Measurements from ENCODE around the gene GPR156.

GPR156 gene

DNA sequence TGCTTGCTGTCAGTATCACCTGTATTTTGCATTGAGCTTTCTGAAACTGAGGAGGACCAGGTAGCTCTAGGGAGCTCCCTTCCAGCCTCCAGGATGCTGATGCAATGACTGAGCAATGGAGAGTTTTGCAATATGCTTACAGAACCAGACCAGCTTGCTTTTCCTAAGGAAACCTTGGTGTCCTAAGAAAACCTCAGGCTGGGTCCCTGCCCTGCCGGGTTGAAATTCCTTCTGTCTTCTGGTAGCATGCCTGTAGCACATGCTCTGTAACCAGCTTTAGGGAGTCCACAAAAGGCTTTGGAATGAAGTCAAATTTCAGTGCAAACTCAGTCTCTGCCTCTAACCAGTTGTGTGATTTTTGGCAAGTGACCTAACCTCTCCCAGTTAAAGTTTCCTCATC lies 125.0 kb downstream of the GPR156 start:
- no peaks in the 10 kb centered on the region for H3K36me3 ChIP-seq (replicated peaks; ENCODE audit: insufficient read depth, low read length)
- H2AFZ ChIP-seq (ENCODE audit: low read length), result peak overlapping the region; percentile 29; the same call in 1 of the 2 replicates
- no peak overlapping the region for H3K4me2 ChIP-seq (ENCODE audit: low read depth, low read length)
- no peak overlapping the region for H3K4me3 ChIP-seq (ENCODE audit: low read length)
- H3K9ac ChIP-seq (ENCODE audit: low read length), result no peak overlapping the region
- no peaks in the 10 kb centered on the region for H3K27me3 ChIP-seq (replicated peaks; ENCODE audit: insufficient read depth, low read length)
- H3K9me2 ChIP-seq (replicated peaks; ENCODE audit: insufficient read depth, low read length), result no peaks in the 10 kb centered on the region
- TF ChIP-seq, protein P1, sequence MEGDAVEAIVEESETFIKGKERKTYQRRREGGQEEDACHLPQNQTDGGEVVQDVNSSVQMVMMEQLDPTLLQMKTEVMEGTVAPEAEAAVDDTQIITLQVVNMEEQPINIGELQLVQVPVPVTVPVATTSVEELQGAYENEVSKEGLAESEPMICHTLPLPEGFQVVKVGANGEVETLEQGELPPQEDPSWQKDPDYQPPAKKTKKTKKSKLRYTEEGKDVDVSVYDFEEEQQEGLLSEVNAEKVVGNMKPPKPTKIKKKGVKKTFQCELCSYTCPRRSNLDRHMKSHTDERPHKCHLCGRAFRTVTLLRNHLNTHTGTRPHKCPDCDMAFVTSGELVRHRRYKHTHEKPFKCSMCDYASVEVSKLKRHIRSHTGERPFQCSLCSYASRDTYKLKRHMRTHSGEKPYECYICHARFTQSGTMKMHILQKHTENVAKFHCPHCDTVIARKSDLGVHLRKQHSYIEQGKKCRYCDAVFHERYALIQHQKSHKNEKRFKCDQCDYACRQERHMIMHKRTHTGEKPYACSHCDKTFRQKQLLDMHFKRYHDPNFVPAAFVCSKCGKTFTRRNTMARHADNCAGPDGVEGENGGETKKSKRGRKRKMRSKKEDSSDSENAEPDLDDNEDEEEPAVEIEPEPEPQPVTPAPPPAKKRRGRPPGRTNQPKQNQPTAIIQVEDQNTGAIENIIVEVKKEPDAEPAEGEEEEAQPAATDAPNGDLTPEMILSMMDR (IDR thresholded peaks at IDR 0.05; ENCODE audit: low read length), result no peak
- TF ChIP-seq EZH2phosphoT487 (IDR thresholded peaks at IDR 0.05; ENCODE audit: low read length) (no peak), EZH2 (optimal IDR thresholded peaks at IDR 0.05; ENCODE audit: low read depth, low read length) (no peak)
- peaks cover 6% of the 10 kb centered on the region; the same call in 1 of the 2 replicates for H3K4me1 ChIP-seq (ENCODE audit: low read length)
- DNase-seq, result no peak
- H3K79me2 ChIP-seq (ENCODE audit: low read length), result no peaks in the 10 kb centered on the region
- no peaks in the 10 kb centered on the region for H4K20me1 ChIP-seq (ENCODE audit: insufficient read depth, low read length)
- H3K27ac ChIP-seq (ENCODE audit: low read length), result no peak overlapping the region; the same call in 1 of the 2 replicates
- H3F3A ChIP-seq (ENCODE audit: insufficient read depth, low read length), result no peaks in the 10 kb centered on the region
- H3K9me3 ChIP-seq (replicated peaks; ENCODE audit: insufficient read depth, low read length), result no peaks in the 10 kb centered on the region

DNA sequence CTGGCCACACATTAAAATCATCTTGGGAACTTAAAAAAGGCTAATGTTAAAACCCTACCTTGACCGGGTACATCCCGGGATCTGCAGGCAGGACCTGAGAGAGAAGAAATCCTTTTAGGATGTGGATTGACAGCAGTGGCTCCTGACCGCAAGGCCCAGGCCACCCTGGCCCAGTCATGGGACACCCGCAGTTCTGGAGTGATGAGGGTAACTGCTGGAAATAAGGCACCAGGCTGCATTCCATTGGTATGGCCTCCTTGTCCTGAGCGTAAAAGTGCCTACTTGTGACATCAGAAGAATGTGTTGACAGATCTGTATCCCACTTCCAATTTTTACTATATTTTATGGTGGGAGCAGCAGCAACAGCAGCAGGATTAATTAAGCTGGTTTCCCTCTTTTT lies 127.3 kb downstream of the GPR156 start:
- Histone ChIP-seq H3K4me3 (ENCODE audit: low read length) (no peak overlapping the region), H3K9me3 (replicated peaks; ENCODE audit: insufficient read depth, low read length) (no peaks in the 10 kb centered on the region), H3K79me2 (ENCODE audit: low read length) (no peaks in the 10 kb centered on the region), H3K4me2 (ENCODE audit: low read depth, low read length) (no peak overlapping the region), H3K4me1 (ENCODE audit: low read length) (peaks cover 6% of the 10 kb centered on the region; the same call in 1 of the 2 replicates), H3K9ac (ENCODE audit: low read length) (no peak overlapping the region), H2AFZ (ENCODE audit: low read length) (no peak overlapping the region), H3K27me3 (replicated peaks; ENCODE audit: insufficient read depth, low read length) (no peaks in the 10 kb centered on the region), H3K36me3 (replicated peaks; ENCODE audit: insufficient read depth, low read length) (no peaks in the 10 kb centered on the region), H3F3A (ENCODE audit: insufficient read depth, low read length) (no peaks in the 10 kb centered on the region), H4K20me1 (ENCODE audit: insufficient read depth, low read length) (no peaks in the 10 kb centered on the region), H3K9me2 (replicated peaks; ENCODE audit: insufficient read depth, low read length) (no peaks in the 10 kb centered on the region), H3K27ac (ENCODE audit: low read length) (no peak overlapping the region)
- DNase-seq, result no peak
- TF ChIP-seq EZH2phosphoT487 (IDR thresholded peaks at IDR 0.05; ENCODE audit: low read length) (no peak), EZH2 (optimal IDR thresholded peaks at IDR 0.05; ENCODE audit: low read depth, low read length) (no peak)
- TF ChIP-seq, protein P1 (IDR thresholded peaks at IDR 0.05; ENCODE audit: low read length), result no peak

DNA sequence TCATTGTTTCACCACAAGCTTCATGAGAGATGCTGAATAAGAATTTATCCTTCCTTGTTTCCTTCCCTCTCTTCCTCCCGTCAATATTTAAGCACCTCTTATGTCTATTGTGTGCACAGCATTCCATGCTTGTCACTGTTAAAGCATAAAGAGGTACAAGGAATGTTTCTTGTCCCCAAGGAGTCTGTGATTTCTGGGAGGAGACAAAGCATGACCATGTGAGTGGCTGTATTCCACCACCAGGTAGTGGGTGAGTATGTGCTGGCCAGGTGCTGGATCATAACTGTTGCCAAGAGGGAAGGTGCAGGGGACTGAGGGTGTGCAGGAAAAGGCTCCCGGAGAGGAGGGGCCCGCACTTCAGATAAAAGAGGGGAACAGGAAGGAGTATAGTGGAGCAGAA lies 127.9 kb downstream of the GPR156 start:
- no peak for TF ChIP-seq EZH2 (optimal IDR thresholded peaks at IDR 0.05; ENCODE audit: low read depth, low read length)
- no peak for TF ChIP-seq EZH2phosphoT487 (IDR thresholded peaks at IDR 0.05; ENCODE audit: low read length)
- TF ChIP-seq, protein P1 (IDR thresholded peaks at IDR 0.05; ENCODE audit: low read length), result no peak
- H3K27me3 ChIP-seq (replicated peaks; ENCODE audit: insufficient read depth, low read length), result no peaks in the 10 kb centered on the region
- no peak overlapping the region for H3K4me2 ChIP-seq (ENCODE audit: low read depth, low read length)
- no peak overlapping the region for H3K4me3 ChIP-seq (ENCODE audit: low read length)
- H3K9me3 ChIP-seq (replicated peaks; ENCODE audit: insufficient read depth, low read length), result no peaks in the 10 kb centered on the region
- no peak overlapping the region for H2AFZ ChIP-seq (ENCODE audit: low read length)
- H3K36me3 ChIP-seq (replicated peaks; ENCODE audit: insufficient read depth, low read length), result no peaks in the 10 kb centered on the region
- peaks cover 6% of the 10 kb centered on the region; the same call in 1 of the 2 replicates for H3K4me1 ChIP-seq (ENCODE audit: low read length)
- H3K79me2 ChIP-seq (ENCODE audit: low read length), result no peaks in the 10 kb centered on the region
- H3K27ac ChIP-seq (ENCODE audit: low read length), result no peak overlapping the region
- H3F3A ChIP-seq (ENCODE audit: insufficient read depth, low read length), result no peaks in the 10 kb centered on the region
- no peaks in the 10 kb centered on the region for H4K20me1 ChIP-seq (ENCODE audit: insufficient read depth, low read length)
- H3K9ac ChIP-seq (ENCODE audit: low read length), result no peak overlapping the region
- DNase-seq, result no peak
- H3K9me2 ChIP-seq (replicated peaks; ENCODE audit: insufficient read depth, low read length), result no peaks in the 10 kb centered on the region

All from MM.1S (cell line).